ENCODE data around the gene LY86.

- TF ChIP-seq CTCF (IDR thresholded peaks at IDR 0.05; ENCODE audit: insufficient read depth, low read length, poor library complexity, severe bottlenecking) (no peak), EZH2phosphoT487 (conservative IDR thresholded peaks at IDR 0.05; ENCODE audit: low read length) (no peak)
Measured at GRCh38 chr6:6631053-6631452, 42.5 kb downstream of the LY86 start.

All from SU-DHL-6 (cell line).